ENCODE data around the gene BTBD6. TPM values are rescaled to one million over a fixed set of nuclear protein-coding genes. Genes with fewer than 3 reads are reported as not detected.

Gene BTBD6
- total RNA-seq, 1 donor from 2014 or later, result 33.4 TPM

- no peak for DNase-seq (ENCODE audit: low read depth in 2 of 2)
Observed at GRCh38 chr14:105211086-105211757, 37.1 kb upstream of the BTBD6 start.

- DNase-seq (ENCODE audit: low read depth in 2 of 2), result no peak
Observed at GRCh38 chr14:105211758-105212089, 36.6 kb upstream of the BTBD6 start.

GRCh38 chr14:105212541-105213300, 35.6 kb upstream of the BTBD6 start:
- no peak for DNase-seq (ENCODE audit: low read depth in 2 of 2)

- DNase-seq (ENCODE audit: low read depth in 2 of 2), result no peak
Observed at GRCh38 chr14:105213361-105213760, 35.0 kb upstream of the BTBD6 start.

GRCh38 chr14:105214324-105214915, 33.9 kb upstream of the BTBD6 start:
- no peak for DNase-seq (ENCODE audit: low read depth in 2 of 2)

GRCh38 chr14:105215602-105216001, 32.7 kb upstream of the BTBD6 start:
- DNase-seq (ENCODE audit: low read depth in 2 of 2), result no peak

- DNase-seq (ENCODE audit: low read depth in 2 of 2), result no peak
Observed at GRCh38 chr14:105216490-105217247, 31.7 kb upstream of the BTBD6 start.

GRCh38 chr14:105217774-105218173, 30.6 kb upstream of the BTBD6 start:
- DNase-seq (ENCODE audit: low read depth in 2 of 2), result no peak

GRCh38 chr14:105218611-105219010, 29.7 kb upstream of the BTBD6 start:
- DNase-seq (ENCODE audit: low read depth in 2 of 2), result no peak

GRCh38 chr14:105219043-105219612, 29.2 kb upstream of the BTBD6 start:
- DNase-seq (ENCODE audit: low read depth in 2 of 2), result no peak

- no peak for DNase-seq (ENCODE audit: low read depth in 2 of 2)
Observed at GRCh38 chr14:105219753-105220152, 28.6 kb upstream of the BTBD6 start.

GRCh38 chr14:105220699-105221597, 27.4 kb upstream of the BTBD6 start:
- no peak for DNase-seq (ENCODE audit: low read depth in 2 of 2)

GRCh38 chr14:105221598-105222178, 26.6 kb upstream of the BTBD6 start:
- DNase-seq (ENCODE audit: low read depth in 2 of 2), result no peak

GRCh38 chr14:105223260-105223659, 25.1 kb upstream of the BTBD6 start:
- no peak for DNase-seq (ENCODE audit: low read depth in 2 of 2)

- DNase-seq (ENCODE audit: low read depth in 2 of 2), result no peak
Observed at GRCh38 chr14:105223770-105224544, 24.4 kb upstream of the BTBD6 start.

- no peak for DNase-seq (ENCODE audit: low read depth in 2 of 2)
Observed at GRCh38 chr14:105224845-105225570, 23.3 kb upstream of the BTBD6 start.

GRCh38 chr14:105226198-105226597, 22.1 kb upstream of the BTBD6 start:
- DNase-seq (ENCODE audit: low read depth in 2 of 2), result no peak

- no peak for DNase-seq (ENCODE audit: low read depth in 2 of 2)
Observed at GRCh38 chr14:105227346-105227745, 21.0 kb upstream of the BTBD6 start.

- DNase-seq (ENCODE audit: low read depth in 2 of 2), result no peak
Observed at GRCh38 chr14:105228562-105228961, 19.8 kb upstream of the BTBD6 start.
